Measurements from ENCODE around the gene TJP2. TPM values are rescaled to one million over a fixed set of nuclear protein-coding genes. Genes with fewer than 3 reads are reported as not detected.

Gene TJP2
- total RNA-seq, 2 experiments from 2014 or later = 6.3 to 8.0 TPM

DNA sequence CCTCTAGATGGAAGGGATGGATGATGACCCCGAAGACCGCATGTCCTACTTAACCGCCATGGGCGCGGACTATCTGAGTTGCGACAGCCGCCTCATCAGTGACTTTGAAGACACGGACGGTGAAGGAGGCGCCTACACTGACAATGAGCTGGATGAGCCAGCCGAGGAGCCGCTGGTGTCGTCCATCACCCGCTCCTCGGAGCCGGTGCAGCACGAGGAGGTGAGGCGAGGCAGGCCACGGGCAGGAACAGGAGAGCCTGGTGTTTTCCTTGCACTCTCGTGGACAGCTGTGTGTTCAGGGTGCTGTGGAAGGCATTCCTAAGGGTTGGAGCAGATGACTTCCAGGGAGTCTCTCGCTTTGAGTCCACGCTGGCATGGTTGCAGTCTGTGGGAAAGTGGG is 73.9 kb downstream of the TJP2 start:
- intact Hi-C loops (cut with DNase I, micrococcal nuclease) = no loop called here
- POLR2A ChIA-PET = no interaction called here
- no peak for ATAC-seq (ENCODE audit: poor library complexity)

DNA sequence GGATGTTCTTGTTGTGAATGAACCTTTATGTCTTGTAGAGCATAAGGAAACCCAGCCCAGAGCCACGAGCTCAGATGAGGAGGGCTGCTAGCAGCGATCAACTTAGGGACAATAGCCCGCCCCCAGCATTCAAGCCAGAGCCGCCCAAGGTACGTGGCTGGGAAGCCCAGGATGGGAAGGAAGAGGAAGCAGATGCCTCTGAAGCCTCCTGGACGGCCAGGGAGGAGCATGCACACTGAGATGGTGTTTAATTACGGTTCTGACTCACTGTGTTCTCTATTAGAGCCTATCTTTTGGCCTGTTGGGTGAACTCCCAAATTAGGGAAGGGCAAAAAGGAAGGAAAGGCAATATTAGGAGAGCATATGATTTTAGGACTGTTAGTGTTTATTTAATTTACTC is 75.3 kb downstream of the TJP2 start:
- POLR2A ChIA-PET = interaction anchor here (0.5 to 0.7 kb wide), 2 partner anchors 11 to 1121 kb away, joined by 3 read pairs; no protein-coding TSS in a partner anchor
- Histone ChIP-seq H3K36me3 (ENCODE audit: insufficient read depth, low read length) (no peaks in the 10 kb centered on the region), H3K27me3 (ENCODE audit: control insufficient read depth in 1 of 2, insufficient read depth in 2 of 2, low read length in 2 of 2) (no peaks in the 10 kb centered on the region), H3K4me1 (ENCODE audit: insufficient read depth, low read length) (no peaks in the 10 kb centered on the region), H3K4me3 (ENCODE audit: low read length) (no peak overlapping the region), H3K27ac (ENCODE audit: low read depth in 1 of 2, low read length in 2 of 2) (no peak overlapping the region), H3K9me3 (ENCODE audit: control insufficient read depth in 1 of 2, insufficient read depth in 1 of 2, low read length in 2 of 2) (no peaks in the 10 kb centered on the region)
- DNase-seq (no peak), ATAC-seq (ENCODE audit: poor library complexity) (no peak)
- Mint-ChIP-seq H3K9me3 (no peaks in the 10 kb centered on the region), H3K36me3 (ENCODE audit: low read depth) (peaks cover 20% of the 10 kb centered on the region), H3K4me1 (ENCODE audit: low read depth) (no peaks in the 10 kb centered on the region), H3K4me3 (no peak overlapping the region), H3K27ac (no peak overlapping the region), H3K27me3 (no peaks in the 10 kb centered on the region)
- intact Hi-C loops (cut with DNase I, micrococcal nuclease) = no loop called here
- CTCF ChIA-PET = no interaction called here
- TF ChIP-seq CTCF (IDR thresholded peaks at IDR 0.05) = no peak

More for the DNA sequence above, 73.9 kb downstream of the TJP2 start:
- no peaks in the 10 kb centered on the region for H3K4me1 Mint-ChIP-seq (ENCODE audit: low read depth)
- no peak for DNase-seq
- H3K9me3 Mint-ChIP-seq = no peaks in the 10 kb centered on the region
- H3K4me1 ChIP-seq (ENCODE audit: insufficient read depth, low read length) = no peaks in the 10 kb centered on the region
- H3K27ac ChIP-seq (ENCODE audit: low read depth in 1 of 2, low read length in 2 of 2) = no peak overlapping the region
- H3K27me3 ChIP-seq (ENCODE audit: control insufficient read depth in 1 of 2, insufficient read depth in 2 of 2, low read length in 2 of 2) = no peaks in the 10 kb centered on the region
- TF ChIP-seq CTCF (IDR thresholded peaks at IDR 0.05) = no peak
- peaks cover 20% of the 10 kb centered on the region for H3K36me3 Mint-ChIP-seq (ENCODE audit: low read depth)
- H3K36me3 ChIP-seq (ENCODE audit: insufficient read depth, low read length) = no peaks in the 10 kb centered on the region
- CTCF ChIA-PET = no interaction called here
- H3K27me3 Mint-ChIP-seq = no peaks in the 10 kb centered on the region
- no peak overlapping the region for H3K4me3 Mint-ChIP-seq
- no peak overlapping the region for H3K27ac Mint-ChIP-seq
- H3K9me3 ChIP-seq (ENCODE audit: control insufficient read depth in 1 of 2, insufficient read depth in 1 of 2, low read length in 2 of 2) = no peaks in the 10 kb centered on the region
- H3K4me3 ChIP-seq (ENCODE audit: low read length) = no peak overlapping the region

DNA sequence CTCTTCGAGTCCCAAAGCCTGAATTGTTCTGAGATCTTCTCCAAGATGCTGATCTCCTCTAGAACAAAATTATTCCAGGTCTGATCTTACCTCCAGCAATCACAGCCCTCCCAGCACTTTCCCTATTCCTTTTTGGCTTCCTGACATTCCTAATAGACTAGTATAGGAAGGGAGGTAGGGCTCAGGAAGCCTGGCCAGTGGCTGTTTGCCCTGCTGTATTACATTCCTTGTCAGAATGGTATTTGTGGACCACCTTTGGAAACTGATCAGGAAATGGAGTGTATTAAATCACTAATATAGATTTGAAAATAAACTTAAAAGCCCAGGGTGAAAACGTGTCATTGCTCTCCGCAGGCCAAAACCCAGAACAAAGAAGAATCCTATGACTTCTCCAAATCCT is 76.6 kb downstream of the TJP2 start:
- Mint-ChIP-seq H3K36me3 (ENCODE audit: low read depth) (peaks cover 20% of the 10 kb centered on the region), H3K4me3 (no peak overlapping the region), H3K27me3 (no peaks in the 10 kb centered on the region), H3K9me3 (no peaks in the 10 kb centered on the region), H3K27ac (no peak overlapping the region), H3K4me1 (ENCODE audit: low read depth) (no peaks in the 10 kb centered on the region)
- H3K4me1 ChIP-seq (ENCODE audit: insufficient read depth, low read length) = no peaks in the 10 kb centered on the region
- H3K36me3 ChIP-seq (ENCODE audit: insufficient read depth, low read length) = no peaks in the 10 kb centered on the region
- ChIA-PET POLR2A (no interaction called here), CTCF (no interaction called here)
- H3K4me3 ChIP-seq (ENCODE audit: low read length) = no peak overlapping the region
- H3K27me3 ChIP-seq (ENCODE audit: control insufficient read depth in 1 of 2, insufficient read depth in 2 of 2, low read length in 2 of 2) = no peaks in the 10 kb centered on the region
- H3K27ac ChIP-seq (ENCODE audit: low read depth in 1 of 2, low read length in 2 of 2) = no peak overlapping the region
- DNase-seq (no peak), ATAC-seq (ENCODE audit: poor library complexity) (no peak)
- intact Hi-C loops (cut with DNase I, micrococcal nuclease) = no loop called here
- no peak for TF ChIP-seq CTCF (IDR thresholded peaks at IDR 0.05)
- no peaks in the 10 kb centered on the region for H3K9me3 ChIP-seq (ENCODE audit: control insufficient read depth in 1 of 2, insufficient read depth in 1 of 2, low read length in 2 of 2)
